SU-DHL-6 (cell line): ENCODE results near the gene UROS.

Experiments
- CTCF ChIP-seq: fragments of 200-600 bp; sonication (generic); IDR thresholded peaks from one replicate; pipeline ENCODE4 v1.5.1; 2017; ENCODE audit warnings: antibody characterized with exemption, mild to moderate bottlenecking, low read length, moderate library complexity; ENCODE audit not compliant: insufficient read depth, poor library complexity, severe bottlenecking
- EZH2phosphoT487 ChIP-seq: fragments of 200-600 bp; sonication (generic), shearing (Covaris generic); conservative IDR thresholded peaks from 2 replicates; pipeline ENCODE4 v1.6.1; 2018; ENCODE audit warnings: mild to moderate bottlenecking, antibody characterized with exemption, low read length, moderate library complexity, mixed read lengths

- TF ChIP-seq CTCF = no peak
- no peak for TF ChIP-seq EZH2phosphoT487
Observed at GRCh38 chr10:125795637-125796190, 27.3 kb downstream of the UROS start.
